ENCODE measurements around the gene ARHGAP30.
A peak's percentile ranks its signal among the peaks of the same experiment; 100 is the strongest.

Gene ARHGAP30

DNA sequence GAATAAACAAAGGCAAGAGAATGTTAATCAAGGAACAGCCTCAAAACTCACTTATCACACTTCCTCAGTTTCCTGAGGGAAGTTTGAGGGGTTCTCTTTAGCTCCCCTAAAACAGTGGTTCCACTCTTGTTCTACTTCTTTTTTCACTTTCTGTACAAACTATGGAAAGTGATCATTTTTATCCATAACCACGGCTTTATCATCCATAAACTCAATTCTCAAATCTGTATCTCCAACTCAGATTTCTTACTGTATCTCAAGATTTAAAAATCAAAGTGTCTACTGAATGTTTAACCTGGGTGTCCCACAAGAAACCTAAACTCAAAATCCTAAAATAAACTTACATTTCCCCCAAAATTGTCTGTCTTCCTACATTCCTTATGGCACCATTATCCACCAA lies 44.2 kb upstream of the ARHGAP30 start:
- no peak for DNase-seq
- intact Hi-C loops (cut with DNase I; ENCODE audit: low total_unique reads), result no loop called here
- TF ChIP-seq, protein P1, sequence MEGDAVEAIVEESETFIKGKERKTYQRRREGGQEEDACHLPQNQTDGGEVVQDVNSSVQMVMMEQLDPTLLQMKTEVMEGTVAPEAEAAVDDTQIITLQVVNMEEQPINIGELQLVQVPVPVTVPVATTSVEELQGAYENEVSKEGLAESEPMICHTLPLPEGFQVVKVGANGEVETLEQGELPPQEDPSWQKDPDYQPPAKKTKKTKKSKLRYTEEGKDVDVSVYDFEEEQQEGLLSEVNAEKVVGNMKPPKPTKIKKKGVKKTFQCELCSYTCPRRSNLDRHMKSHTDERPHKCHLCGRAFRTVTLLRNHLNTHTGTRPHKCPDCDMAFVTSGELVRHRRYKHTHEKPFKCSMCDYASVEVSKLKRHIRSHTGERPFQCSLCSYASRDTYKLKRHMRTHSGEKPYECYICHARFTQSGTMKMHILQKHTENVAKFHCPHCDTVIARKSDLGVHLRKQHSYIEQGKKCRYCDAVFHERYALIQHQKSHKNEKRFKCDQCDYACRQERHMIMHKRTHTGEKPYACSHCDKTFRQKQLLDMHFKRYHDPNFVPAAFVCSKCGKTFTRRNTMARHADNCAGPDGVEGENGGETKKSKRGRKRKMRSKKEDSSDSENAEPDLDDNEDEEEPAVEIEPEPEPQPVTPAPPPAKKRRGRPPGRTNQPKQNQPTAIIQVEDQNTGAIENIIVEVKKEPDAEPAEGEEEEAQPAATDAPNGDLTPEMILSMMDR (IDR thresholded peaks at IDR 0.05), result no peak
- H3K4me1 ChIP-seq, result peaks cover 0 to 41% (median 31%) of the 10 kb centered on the region in 4 donors
- H3K4me3 ChIP-seq, result no peak overlapping the region
- H3K36me3 ChIP-seq, result no peaks in the 10 kb centered on the region
- H3K9me3 ChIP-seq, result no peaks in the 10 kb centered on the region
- H3K27ac ChIP-seq, result no peak overlapping the region
- no peaks in the 10 kb centered on the region for H3K27me3 ChIP-seq

DNA sequence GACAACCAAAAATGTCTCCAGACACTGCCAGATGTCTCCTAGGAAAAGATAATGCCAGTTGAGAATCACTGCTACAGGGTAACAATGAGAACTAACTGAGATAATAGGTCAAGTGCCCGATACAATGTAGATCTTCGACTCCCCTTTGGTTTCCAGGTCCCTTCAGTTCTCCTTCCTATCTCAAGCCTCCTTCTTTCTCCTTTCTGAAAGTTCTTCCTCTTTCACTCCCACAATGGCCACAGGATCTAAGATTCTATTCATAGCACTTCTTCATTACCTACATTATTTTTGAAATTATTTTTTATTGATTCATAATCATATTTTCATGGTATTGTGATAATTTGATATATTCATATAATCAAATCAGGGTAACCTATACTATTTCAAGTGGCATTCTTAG lies 41.8 kb upstream of the ARHGAP30 start:
- intact Hi-C loops (cut with DNase I; ENCODE audit: low total_unique reads), result no loop called here

DNA sequence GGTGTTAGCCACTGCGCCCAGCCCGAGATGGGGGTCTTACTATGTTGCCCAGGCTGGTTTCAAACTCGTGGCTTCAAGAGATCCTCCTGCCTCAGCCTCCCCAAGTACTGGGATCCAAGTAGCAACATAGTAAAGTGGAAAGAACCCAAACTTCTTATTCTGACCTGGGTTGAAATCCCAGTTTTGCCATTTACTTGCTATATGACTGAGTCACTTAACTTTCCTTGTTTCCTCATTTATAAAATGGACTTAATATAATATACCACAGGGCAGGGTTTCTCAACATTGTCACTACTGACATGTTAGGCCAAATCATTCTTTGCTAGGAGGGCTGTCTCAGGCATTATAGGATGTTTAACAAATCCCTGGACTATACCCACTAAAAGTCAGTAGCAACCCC lies 41.4 kb upstream of the ARHGAP30 start:
- Histone ChIP-seq H3K36me3 (no peaks in the 10 kb centered on the region), H3K27ac (no peak overlapping the region), H3K9me3 (no peaks in the 10 kb centered on the region), H3K4me1 (peaks cover 0 to 25% (median 12%) of the 10 kb centered on the region in 4 donors), H3K27me3 (no peaks in the 10 kb centered on the region), H3K4me3 (no peak overlapping the region)
- TF ChIP-seq, protein P1 (IDR thresholded peaks at IDR 0.05), result no peak
- intact Hi-C loops (cut with DNase I; ENCODE audit: low total_unique reads), result no loop called here
- no peak for DNase-seq

More for the DNA sequence above, 41.8 kb upstream of the ARHGAP30 start:
- Histone ChIP-seq H3K27ac (no peak overlapping the region), H3K4me1 (peaks cover 0 to 29% (median 16%) of the 10 kb centered on the region in 4 donors), H3K36me3 (no peaks in the 10 kb centered on the region), H3K9me3 (no peaks in the 10 kb centered on the region), H3K27me3 (no peaks in the 10 kb centered on the region), H3K4me3 (no peak overlapping the region)
- TF ChIP-seq, protein P1 (IDR thresholded peaks at IDR 0.05), result no peak
- DNase-seq, result no peak

DNA sequence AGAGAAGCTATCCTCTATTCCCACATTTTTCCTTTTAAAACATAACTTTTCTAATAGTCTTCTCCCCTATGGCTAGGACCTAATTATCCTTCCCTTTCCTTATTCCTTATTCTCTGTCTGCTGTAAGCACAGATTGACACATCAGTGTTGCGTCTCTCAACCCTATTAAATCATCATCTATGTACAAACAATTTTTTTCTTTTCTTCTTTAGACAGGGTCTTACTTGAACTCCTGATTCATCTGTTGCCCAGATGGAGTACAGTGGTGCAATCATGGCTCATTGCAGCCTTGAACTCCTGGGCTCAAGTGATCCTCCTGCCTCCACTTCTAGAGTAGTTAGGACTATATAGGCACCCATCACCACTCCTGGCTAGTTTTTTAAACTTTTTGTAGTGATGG lies 36.7 kb upstream of the ARHGAP30 start:
- no peak for DNase-seq
- Histone ChIP-seq H3K36me3 (peaks cover 4 to 17% (median 11%) of the 10 kb centered on the region in 3 donors), H3K27ac (no peak overlapping the region), H3K9me3 (no peaks in the 10 kb centered on the region), H3K27me3 (no peaks in the 10 kb centered on the region), H3K4me3 (no peak overlapping the region), H3K4me1 (no peaks in the 10 kb centered on the region)
- TF ChIP-seq, protein P1 (IDR thresholded peaks at IDR 0.05), result no peak
- intact Hi-C loops (cut with DNase I; ENCODE audit: low total_unique reads), result no loop called here

GRCh38 chr1:161100556-161100955 lies 30.9 kb upstream of the ARHGAP30 start:
- H3K4me3 ChIP-seq, result no peak overlapping the region
- intact Hi-C loops (cut with DNase I; ENCODE audit: low total_unique reads), result no loop called here
- H3K9me3 ChIP-seq, result no peaks in the 10 kb centered on the region
- peaks cover 0 to 18% (median 15%) of the 10 kb centered on the region in 4 donors for H3K4me1 ChIP-seq
- no peak overlapping the region for H3K27ac ChIP-seq
- H3K36me3 ChIP-seq, result peaks cover 9 to 37% (median 16%) of the 10 kb centered on the region in 3 donors
- TF ChIP-seq, protein P1 (IDR thresholded peaks at IDR 0.05), result no peak
- peak in 1 of 2 donors; percentile 19 for DNase-seq
- no peaks in the 10 kb centered on the region for H3K27me3 ChIP-seq
